ENCODE measurements around the gene MPPED1. TPM values are rescaled to one million over a fixed set of nuclear protein-coding genes. Genes with fewer than 3 reads are reported as not detected.

MPPED1 gene
- total RNA-seq, 1 experiment from 2014 or later = 0.28 TPM

DNA sequence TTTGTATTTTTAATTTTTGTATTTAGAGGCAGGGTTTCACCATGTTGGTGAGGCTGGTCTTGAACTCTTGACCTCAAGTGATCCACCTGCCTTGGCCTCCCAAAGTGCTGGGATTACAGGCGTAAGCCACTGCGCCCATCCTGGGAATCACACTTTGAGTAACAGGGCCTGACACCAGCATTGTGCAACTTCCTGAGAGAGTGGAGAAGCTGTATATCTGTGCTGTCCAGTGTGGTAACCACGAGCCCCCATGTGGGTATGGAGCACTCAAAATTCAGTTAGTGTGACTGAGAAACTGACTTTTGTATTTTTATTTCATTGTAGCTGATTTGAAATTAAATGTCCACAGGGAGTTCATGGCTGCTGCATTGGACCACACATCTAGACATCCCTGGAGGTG is 36.2 kb downstream of the MPPED1 start:
- Histone ChIP-seq H2AFZ (ENCODE audit: low read length) (no peak overlapping the region), H3K56ac (ENCODE audit: insufficient read length, low read depth, low read length) (no peak overlapping the region), H3K23me2 (ENCODE audit: insufficient read length, low read depth, low read length, poor library complexity, severe bottlenecking) (no peaks in the 10 kb centered on the region), H3K79me1 (ENCODE audit: insufficient read depth, low read depth, low read length, poor library complexity, severe bottlenecking) (no peaks in the 10 kb centered on the region), H2BK12ac (ENCODE audit: insufficient read length, low read depth, low read length) (no peak overlapping the region), H3K9ac (ENCODE audit: extremely low read depth, insufficient read length, low read length) (no peak overlapping the region), H3K4ac (ENCODE audit: low read depth, low read length) (no peak overlapping the region), H2BK20ac (ENCODE audit: low read depth, low read length, poor library complexity, severe bottlenecking) (no peak overlapping the region), H4K20me1 (ENCODE audit: control insufficient read depth, insufficient read depth, insufficient read length) (no peaks in the 10 kb centered on the region), H3K4me2 (ENCODE audit: insufficient read depth, insufficient read length, low read length) (no peak overlapping the region), H3K27me3 (ENCODE audit: insufficient read depth, low read length) (no peaks in the 10 kb centered on the region), H4K8ac (replicated peaks; ENCODE audit: insufficient read length, low read depth, low read length) (no peak overlapping the region), H4K91ac (ENCODE audit: insufficient read length, low read depth, low read length) (no peak overlapping the region), H2BK120ac (ENCODE audit: low read depth, low read length, poor library complexity, severe bottlenecking) (no peak overlapping the region), H3T11ph (ENCODE audit: low read length) (no peak overlapping the region), H3K23ac (ENCODE audit: insufficient read length, low read depth, low read length) (no peak overlapping the region), H3K9me3 (ENCODE audit: control insufficient read depth, low read depth, low read length) (no peaks in the 10 kb centered on the region), H2AK5ac (ENCODE audit: insufficient read length, low read length) (no peak overlapping the region), H3K14ac (ENCODE audit: insufficient read depth, low read length) (no peak overlapping the region), H2BK15ac (ENCODE audit: low read depth, low read length) (no peak overlapping the region), H2BK5ac (ENCODE audit: insufficient read length, low read length) (no peak overlapping the region), H4K5ac (ENCODE audit: insufficient read length, low read depth, low read length) (no peak overlapping the region), H3K27ac (ENCODE audit: insufficient read length, low read depth, low read length) (no peak overlapping the region), H3K79me2 (ENCODE audit: insufficient read depth, low read length) (no peaks in the 10 kb centered on the region), H3K18ac (ENCODE audit: insufficient read length, low read depth, low read length) (no peak overlapping the region), H3K4me1 (ENCODE audit: insufficient read depth, low read length) (no peaks in the 10 kb centered on the region)
- no peaks in the 10 kb centered on the region for H3K9me3 Mint-ChIP-seq
- no peak overlapping the region for H3K27ac Mint-ChIP-seq
- peaks cover 0 to 19% of the 10 kb centered on the region in 2 experiments; a peak in 2 of 4 replicates for H3K4me1 Mint-ChIP-seq
- peak; percentile 10 for DNase-seq
- H3K4me3 Mint-ChIP-seq = no peak overlapping the region
- WGBS (ENCODE audit: extremely low coverage, insufficient read length, low lambda C conversion rate) = no CpG with 5 or more reads among the region's 3 CpGs
- no peaks in the 10 kb centered on the region; the same call in 1 of the 2 replicates for H3K27me3 Mint-ChIP-seq (ENCODE audit: low read depth)
- TF ChIP-seq, protein P1, sequence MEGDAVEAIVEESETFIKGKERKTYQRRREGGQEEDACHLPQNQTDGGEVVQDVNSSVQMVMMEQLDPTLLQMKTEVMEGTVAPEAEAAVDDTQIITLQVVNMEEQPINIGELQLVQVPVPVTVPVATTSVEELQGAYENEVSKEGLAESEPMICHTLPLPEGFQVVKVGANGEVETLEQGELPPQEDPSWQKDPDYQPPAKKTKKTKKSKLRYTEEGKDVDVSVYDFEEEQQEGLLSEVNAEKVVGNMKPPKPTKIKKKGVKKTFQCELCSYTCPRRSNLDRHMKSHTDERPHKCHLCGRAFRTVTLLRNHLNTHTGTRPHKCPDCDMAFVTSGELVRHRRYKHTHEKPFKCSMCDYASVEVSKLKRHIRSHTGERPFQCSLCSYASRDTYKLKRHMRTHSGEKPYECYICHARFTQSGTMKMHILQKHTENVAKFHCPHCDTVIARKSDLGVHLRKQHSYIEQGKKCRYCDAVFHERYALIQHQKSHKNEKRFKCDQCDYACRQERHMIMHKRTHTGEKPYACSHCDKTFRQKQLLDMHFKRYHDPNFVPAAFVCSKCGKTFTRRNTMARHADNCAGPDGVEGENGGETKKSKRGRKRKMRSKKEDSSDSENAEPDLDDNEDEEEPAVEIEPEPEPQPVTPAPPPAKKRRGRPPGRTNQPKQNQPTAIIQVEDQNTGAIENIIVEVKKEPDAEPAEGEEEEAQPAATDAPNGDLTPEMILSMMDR (conservative IDR thresholded peaks at IDR 0.05) = no peak
- no peaks in the 10 kb centered on the region for H3K36me3 Mint-ChIP-seq (ENCODE audit: insufficient read depth in 1 of 3, low read depth in 3 of 3)

Measured in H9 (cell line).